NCI-H2029 (cell line): ENCODE measurements around the gene ZMYND10.

Experiments
- DNase-seq: peaks from one replicate; lab custom pipeline; 2025; lab: John Stamatoyannopoulos, UW

The ZMYND10 gene

DNA sequence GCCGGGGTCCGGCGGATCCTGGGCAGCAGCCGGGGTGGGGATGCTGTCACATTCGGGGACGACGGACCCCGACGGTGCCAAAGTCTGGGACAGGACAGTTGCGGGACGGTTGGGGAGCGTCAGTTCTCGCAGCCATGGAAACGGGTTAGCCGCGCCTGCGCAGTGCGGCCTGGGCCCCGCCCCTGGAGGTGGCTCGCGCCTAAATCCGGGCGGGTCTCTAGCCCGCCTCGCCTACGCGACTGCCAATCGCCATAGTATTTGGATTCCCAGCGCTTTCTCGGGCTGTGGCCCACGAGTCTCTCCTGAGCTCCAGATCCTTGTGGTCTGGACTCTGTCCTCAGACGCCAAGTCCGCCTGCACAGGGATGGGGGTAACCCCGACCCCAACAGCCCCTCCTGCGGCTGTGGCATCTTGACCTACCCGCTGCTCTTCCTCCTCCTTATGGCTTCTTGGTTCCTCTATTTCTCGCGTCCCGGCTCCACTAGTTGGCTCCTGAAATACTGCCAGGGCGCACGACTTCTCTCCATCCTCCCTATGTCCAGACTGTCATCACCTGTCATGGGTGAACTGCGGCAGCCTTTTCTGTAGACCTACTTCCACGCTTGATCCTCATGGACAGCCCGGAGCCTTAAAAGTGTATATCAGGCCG is at the start of gene ZMYND10:
Gene ZMYND10, minus strand, starts transcription at position 147 of the 649 bp plus-strand sequence. CDS start 153 bp downstream, outside the sequence.
- DNase-seq, result no peak

DNA sequence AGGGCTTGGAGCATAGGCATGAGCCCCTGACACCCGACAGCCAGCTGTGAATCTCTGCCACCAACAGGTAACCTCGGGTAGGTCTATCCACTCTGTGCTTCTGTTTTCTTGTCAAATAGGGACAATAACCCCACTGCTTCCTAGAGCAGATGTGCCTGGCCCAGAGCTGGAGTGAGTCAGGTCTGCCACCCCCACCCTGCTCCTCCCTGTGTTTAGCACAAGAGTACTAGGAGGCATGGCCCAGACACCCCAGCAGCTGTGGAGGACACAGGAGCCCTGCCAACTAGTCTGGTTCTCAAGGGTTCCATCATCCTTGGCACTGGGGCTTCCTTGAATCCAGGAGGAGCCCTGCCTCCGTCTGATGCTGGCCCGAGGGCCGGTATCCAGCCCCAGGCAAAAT is 47.5 kb upstream of the ZMYND10 start:
- no peak for DNase-seq

DNA sequence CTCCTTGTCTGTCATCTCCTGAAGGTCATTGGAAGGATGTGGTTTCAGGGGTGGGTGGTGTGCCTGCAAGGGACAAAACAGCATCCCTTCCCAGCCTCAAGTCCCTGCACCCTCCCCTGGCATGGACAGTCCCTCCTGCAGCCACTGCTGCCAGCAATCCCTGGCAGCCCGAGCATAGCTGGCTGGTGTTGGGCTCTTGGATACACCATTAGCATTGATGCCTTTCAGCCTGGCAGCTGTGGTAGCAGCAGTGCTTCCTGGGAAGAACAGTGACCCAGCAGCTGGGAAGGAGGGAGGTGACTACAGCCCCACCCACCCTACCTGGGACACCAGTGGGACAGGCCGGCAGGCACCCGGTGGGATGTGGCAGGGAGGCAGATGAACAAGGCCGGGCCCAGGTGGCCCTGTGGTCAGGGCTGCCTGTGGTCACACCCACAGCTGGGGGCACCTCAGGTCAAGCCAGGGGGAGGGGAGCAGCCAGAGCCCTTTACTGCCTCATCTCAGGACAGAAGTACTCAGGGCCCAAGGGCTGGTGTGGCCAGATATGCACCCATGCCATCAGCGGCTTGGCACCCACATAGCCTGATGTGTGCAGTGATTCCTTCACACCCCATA is 46.7 kb upstream of the ZMYND10 start:
- DNase-seq, result no peak

DNA sequence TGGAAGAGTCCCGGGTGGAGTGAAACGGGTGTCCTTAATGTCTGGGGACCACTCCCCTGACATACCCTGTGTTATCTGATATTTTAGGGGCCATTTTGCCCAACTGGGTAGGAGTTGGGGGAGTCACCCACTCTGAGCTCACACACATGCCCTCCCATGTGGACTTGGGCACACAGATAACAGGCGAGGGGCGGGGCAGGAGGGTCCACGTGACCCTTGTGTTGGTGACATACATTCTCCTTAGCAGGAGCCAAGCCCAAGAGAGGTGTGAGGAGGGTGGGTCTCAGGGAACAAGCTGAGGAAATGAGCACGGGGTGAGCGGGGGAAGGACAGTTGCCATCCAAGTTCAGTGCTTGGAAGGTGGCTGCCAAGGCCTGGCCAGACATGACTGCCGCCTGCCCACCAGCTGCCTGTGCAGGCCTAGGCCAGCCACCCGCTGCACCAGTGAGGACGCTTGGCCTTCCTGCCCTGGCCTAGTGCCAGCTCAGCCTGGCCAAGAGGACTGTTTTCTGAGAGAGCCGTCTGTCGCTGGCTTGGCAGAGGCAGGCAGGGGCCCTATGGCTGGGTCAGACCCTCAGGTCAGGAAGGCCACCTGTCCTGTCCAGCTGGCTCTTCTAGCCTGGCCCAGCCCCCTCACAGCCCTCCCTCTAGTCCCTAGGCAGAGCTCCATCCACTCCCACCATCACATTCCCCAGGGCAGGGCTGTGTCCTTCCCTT is 45.1 kb upstream of the ZMYND10 start:
- DNase-seq, result no peak

DNA sequence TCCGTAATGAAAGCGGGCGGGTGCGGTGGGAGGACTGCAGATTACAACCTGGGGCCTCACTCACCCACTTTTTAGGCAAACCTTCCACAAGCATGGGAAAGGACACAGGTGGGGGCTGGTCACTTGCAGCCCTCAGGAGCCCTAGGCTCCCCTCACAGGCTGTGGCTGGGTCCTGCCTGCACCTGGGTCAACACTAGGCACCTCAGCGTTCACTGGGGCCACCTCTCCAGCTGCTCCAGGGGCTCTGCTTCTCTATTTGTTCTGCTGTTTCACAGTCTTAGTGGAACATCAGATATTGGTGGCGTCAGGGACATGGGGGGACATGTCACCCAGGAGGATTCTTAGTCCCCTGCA is 43.9 kb upstream of the ZMYND10 start:
- DNase-seq, result no peak

DNA sequence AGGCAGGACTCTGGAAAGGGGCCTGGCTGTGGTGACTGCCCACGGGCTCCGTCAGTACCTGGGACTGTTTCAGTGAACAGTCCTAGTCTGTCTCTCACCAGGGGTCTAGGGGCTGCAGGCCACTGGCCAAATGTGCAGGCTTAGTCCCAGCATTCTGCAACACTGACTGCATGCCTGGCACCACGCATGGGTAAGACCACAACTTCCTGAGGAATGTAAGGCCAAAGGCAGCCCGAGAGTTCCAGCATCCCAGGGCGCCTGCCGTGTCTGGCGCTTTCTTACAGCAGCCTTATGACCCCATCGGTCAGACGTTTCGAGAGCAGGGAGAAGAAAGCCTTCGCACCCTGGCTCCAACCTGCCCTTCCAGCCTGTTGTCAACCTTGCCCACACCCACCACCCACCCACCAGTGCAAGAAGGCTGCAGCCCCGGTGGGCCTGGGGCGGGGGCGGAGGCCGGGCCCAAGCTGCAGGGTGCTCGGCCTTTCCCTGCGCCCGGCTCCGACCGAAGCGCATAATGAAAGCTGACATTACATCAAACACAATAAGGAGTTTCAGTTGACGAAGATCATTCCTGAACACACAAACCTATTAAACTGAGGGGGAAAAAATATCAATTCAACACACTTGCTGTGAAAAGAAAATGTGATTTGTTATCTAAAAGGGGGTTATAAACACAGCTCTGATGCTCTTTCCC is 43.3 kb upstream of the ZMYND10 start:
- DNase-seq, result no peak

DNA sequence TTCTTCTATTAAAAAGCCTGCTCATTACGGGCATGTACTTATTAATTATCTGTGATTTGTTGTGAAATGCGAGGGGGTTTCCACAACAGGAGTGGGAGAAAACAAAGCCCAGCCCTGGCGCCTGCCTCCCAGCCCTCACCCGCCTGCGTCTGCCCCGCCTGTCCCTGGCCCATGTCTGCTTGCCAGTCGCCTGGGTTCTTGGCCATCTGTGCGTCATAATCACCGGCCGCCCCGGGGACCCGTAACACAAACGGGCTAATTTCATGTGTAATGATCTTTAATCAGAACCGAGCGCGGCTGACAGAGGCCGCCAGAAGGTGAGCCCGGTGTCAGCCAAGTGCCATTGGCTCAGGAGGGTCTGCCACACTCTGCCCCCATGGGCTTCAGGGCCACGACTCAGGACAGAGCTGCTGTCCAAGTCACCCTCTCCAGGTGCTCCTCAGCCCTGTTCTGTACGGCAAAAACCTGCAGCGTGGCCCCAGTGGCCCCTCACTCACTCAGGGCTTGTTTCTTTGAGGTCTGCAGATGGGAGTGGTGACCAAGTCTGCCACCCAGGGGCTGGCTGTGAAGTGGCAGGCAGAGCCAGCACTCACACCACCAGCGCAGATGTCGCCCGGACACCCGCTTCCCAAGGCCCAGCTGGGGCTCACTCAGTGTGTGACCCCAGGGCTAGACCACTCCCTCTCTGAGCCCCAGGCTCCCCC is 42.6 kb upstream of the ZMYND10 start:
- no peak for DNase-seq

DNA sequence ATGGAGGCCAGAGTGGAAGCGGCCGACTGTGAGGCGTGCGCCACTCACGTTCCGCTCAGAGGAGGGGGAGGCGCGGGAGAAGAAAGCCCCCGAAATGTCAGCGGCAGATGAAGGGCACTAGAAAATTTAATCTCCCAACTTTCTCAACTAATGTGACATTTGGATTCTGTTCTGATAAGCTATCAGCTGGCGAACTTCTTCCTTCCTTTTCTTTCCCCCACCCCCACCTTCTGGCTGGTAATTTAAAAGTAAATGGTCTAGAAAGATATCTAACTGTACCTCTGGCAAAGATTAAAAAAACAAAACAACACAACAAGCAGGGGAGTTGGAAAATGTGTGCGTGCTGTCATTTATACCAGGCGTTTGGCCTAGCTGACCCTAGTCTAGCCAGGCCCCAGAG is 40.2 kb upstream of the ZMYND10 start:
- no peak for DNase-seq

DNA sequence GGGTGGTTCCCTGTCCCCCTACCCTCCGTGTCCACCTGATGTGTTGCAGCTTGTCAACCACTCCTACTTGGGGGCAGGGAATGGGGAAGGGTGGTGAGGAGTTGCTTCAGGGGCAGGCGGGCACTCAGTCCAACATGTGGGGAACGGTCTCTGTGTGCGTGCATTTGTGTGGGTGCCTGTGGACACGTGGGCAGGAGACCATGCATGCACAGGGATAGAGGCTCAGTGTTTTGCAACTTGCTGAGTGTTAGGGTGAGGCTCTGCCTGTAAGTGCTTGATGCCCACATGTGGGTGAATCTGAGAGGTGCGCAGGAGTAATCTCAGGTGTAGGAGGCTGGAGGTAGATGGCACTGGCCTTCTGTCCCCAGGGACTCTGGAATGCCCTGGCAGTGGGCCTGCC is 38.2 kb upstream of the ZMYND10 start:
- DNase-seq, result no peak

DNA sequence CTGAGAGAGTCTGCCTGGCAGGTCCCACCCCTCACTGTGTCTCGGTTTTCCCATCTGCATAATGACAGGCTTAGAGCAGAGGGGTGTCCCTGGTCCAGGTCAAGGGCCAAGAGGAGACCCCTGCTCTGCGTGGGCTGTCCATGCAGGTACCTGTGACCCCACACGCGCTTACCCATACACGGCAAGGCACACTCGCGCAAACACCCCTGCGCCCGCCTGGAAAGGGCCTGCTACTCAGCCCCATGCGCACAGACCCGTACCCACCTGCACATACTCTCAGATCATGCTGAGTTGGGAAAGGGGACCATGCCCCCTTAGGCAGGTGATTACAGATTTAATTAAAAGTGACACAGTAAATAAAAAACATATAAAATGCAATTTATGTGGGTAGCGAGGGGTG is 37.2 kb upstream of the ZMYND10 start:
- DNase-seq, result no peak

DNA sequence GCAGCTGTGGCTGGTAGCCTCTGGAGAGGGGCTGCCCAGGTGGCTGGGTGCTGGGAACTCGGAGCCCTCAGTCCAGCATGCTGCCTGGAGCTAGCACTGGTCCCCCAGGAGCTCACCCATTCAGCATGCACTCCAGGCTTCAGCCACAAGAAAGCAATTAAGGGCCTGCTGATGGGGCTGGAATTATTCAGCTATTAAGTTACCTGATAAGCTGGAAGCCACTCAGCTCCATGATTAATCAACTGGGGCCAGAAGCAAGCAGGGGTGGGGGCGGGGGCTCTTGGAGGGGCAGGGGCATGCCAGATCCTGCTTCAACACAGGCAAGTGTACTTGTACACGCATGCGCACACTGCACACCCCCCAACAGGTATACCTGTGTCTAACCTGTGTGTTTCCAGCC is 35.9 kb upstream of the ZMYND10 start:
- DNase-seq, result no peak

DNA sequence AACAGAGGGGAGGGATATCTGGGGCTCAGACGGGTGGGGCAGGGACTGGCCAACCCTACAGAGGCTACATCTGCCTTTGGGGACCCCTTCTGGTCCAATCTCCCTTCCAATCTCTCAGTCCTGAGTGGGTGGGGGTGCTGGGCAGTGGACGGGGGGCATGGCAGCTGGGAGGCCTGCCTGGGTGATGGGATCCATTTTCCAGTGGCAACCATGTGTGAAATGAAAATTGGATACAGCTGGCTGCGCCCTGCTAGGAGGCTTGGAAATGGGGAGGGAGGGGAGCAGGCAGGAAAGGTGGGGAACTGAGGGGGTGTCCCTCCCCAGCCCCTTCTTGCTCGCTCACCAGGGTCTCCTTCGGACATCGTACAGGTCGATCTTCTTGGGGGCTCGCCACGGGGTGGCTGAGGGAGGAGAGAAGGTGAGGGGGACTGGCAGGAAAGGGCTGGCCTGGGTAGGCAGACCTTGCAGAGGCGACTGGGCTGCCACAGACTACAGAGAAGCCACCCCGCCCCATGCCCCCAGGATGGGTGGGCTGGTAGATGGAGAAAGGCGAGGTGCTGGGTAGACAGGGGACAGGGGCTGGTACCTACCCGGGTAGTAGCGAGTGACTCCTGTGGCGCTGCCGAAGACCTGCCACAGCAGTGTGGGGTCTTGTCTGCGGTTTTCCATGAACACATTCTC is 35.0 kb upstream of the ZMYND10 start:
- DNase-seq, result no peak

DNA sequence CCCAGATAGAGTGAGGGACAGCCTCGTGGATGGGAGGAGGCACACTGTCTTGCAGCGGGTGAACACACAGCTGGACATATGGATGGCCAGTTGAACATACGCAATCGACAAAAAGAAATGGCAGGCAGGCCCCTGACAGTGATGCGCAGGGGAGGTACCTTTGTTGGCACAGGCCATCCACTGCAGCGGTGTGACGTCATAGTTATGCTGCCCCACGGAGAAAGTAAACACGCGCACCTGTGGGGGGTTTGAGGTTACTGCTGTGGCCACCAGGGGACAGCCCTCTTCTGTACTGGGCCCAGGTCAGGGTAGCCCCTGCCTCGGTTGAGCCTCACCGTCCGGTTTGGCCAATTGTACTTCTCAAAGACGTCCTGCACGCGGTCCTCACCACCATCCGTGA is 33.2 kb upstream of the ZMYND10 start:
- DNase-seq, result no peak

DNA sequence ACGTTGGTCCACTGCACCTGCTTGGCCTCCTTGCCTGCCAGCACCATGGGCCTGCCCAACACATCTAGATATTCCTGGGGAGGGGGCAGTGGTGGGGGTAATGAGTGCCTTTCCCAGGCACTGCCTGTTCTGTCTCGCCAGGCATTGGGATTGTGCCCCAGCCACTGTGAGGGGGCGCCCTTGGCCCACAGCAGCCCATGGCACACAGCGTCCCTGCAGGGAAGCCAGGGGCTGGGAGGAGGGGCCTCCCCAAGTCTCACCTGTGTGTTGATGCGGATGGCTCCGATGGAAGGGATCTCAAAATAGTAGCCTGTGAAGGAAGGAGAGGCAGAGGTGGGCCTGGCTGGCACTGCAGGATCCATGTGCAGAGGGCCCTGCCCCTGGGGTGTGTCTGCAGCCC is 32.5 kb upstream of the ZMYND10 start:
- no peak for DNase-seq

DNA sequence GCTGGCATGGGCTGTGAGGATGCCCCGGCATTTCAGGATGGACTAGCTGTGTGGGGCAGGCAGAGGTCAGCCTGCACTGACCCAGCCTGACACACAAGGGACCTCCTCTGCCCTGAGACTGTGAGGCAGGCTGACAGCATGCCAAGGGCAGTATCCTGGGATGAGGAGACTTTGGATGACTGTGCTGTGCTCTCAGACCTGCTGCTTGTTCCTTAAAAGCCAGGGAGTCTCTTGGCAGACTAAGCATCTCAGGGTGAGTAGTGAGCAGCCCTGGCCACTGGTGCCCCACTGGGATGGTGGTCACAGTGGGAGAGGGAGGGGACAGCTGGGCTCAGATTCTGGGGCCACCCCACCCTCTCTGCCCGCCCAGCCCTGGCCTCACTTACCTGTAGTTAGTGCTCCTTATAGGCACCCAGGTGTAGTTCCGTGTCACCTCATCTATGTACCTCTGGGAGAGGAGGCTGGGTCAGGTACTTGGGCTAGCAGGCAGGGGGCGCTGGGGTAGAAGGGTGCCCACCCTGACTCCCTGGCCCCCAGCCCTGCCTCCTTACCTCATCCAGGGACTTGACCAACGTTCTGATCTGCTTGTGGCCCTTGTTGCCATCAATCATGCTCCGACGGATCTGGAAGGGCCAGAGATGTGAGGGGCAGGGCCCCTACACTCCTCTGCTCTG is 29.9 kb upstream of the ZMYND10 start:
- DNase-seq, result no peak

DNA sequence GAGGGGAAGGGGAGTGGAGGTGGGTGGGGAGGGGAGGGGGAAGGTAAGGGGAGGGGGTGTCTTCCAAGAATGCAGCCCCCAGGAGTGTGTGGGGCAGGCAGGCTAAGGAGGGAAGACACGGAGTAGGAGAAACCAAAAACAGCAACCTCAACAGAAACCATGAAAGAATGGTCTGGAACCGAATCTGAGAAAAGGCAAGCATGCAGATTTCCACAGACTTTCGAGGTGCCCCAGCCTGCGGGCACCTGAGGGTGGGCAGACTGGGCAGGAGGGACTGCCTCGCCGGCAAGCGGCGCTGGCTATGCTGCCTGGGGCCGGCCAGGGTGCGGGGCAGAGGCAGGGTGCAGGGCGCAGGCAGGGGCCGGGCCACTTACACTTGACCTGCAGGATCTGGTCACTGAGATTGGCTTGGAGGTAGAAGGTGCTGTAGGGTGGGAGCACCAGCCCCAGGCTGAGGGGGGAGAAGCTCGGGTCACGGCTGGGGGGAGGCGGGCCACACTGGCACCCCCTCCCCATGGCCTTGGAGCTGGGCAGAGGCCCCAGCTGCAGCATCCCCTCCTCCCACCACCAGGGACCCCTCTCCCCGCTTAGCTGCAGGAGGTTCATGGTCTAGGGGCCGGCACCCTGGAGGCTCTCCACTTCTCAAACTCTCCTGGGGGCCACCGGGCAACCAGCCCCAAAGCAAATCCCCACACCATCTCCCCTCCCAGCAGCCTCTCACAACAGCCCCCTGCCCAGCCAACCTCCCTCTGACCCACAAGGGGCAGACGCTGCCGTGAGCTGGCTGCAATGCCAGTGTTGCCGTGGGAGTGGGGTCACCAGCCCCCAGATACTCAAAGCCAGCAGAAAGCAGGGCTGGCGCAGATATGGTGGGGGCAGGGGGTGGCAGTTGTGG is 29.1 kb upstream of the ZMYND10 start:
- no peak for DNase-seq

DNA sequence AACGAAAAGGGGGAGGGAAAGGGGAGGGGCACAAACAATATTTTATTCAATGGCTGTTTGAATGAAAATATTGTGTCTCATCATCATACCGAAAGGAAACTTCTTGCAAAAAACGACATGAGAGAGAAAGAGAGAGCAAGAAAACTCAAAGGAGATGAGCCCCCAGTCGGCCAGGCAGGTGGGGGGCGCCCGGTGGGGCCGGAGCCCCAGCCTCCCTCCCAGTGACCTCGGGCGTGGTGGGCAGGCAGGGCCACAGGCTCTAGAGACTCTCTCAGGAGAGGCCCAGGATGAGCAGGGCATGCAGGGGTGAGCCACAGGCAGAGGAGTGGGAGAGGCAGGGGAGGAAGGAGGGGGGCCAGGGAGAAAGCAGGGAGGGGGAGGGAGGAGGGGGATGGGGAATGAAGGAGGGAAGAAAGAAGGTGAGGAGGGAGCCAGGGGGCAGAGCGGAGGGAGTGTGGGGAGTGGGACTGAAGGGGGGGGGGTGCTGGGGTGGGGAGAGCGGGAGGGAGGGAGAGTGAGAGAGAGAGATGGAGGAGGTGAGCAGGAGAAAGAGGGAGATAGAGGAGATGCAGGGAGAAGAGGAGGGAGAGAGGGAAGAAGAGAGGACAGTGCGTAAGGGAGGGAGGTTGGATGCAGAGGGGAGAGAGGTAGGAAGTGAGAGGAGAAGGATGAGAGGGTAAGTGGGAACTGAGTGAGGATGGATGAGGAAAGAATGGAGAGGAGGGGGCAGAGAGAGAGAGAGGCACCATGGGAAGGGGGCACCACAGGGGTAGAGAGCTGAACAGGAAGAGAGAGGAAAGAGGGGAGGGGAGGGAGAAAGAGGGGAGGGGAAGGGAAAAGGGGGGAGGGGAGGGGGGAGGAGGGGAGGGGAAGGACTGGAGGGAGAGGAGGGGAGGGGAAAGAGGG is 27.9 kb upstream of the ZMYND10 start:
- no peak for DNase-seq

DNA sequence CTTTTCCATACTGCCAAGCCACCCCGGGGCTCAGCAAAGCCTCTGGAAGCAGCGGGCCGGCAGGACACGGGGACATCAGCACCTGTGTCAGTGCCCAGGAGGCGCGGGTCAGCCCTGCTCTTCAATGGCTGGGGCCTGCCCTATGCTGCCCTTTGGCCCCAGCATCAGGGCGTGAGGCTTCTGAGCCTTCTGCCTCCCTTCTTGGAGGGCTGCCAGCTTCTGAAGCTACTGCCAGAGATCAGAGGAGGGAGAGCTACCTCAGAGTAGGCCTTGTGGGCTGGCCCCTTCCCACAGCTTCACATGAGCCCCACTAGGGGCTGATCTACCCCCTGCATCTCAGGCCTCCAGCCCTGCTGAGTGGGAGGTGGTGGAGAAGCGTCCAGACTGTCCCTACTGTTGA is 26.8 kb upstream of the ZMYND10 start:
- no peak for DNase-seq

DNA sequence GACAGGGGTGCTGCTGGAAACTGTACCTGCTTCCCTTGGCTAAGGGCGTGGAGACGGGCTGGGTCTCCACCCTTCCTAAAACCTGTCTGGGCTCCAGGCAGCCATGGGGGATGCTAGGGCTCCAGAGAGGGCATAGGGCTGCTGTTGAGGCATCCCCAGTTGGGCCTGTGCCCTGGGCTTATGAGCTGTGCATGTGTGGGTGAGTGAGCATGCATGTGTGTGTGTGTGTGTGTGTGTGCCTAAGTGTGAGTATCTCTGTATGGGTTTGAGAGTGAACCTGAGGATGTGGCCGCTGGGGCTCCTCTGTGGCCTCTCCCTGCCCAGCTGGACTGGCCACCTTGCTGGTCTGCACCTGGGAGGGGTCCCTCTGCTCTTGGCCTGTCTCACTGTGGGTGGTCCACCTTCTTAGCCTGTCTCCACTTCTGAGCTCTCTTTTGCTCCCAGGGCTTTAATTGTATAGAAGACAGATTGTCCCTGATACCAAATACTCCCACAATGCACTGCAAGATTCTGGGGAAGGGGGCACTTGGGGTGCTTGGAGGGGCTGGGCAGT is 25.7 kb upstream of the ZMYND10 start:
- no peak for DNase-seq
